ENCODE results near the gene MMP23B.

DNA sequence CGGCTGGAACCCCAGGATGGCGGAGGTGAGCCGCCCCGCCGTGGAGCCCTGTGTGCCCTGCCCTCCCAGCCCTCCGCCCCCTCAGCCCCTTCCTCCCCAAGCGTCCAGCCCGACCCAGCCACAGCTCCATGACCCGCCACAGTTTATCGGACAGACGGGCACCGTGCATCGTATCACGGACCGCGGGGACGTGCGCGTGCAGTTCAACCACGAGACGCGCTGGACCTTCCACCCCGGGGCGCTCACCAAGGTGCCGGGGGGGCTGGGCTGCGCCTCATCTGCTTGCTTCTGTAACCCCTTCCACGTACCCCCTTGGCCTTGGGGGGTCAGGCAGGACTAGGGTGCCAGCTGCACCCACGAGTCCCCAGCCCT, 6.6 kb upstream of the MMP23B start:
- TF ChIP-seq, protein P1, sequence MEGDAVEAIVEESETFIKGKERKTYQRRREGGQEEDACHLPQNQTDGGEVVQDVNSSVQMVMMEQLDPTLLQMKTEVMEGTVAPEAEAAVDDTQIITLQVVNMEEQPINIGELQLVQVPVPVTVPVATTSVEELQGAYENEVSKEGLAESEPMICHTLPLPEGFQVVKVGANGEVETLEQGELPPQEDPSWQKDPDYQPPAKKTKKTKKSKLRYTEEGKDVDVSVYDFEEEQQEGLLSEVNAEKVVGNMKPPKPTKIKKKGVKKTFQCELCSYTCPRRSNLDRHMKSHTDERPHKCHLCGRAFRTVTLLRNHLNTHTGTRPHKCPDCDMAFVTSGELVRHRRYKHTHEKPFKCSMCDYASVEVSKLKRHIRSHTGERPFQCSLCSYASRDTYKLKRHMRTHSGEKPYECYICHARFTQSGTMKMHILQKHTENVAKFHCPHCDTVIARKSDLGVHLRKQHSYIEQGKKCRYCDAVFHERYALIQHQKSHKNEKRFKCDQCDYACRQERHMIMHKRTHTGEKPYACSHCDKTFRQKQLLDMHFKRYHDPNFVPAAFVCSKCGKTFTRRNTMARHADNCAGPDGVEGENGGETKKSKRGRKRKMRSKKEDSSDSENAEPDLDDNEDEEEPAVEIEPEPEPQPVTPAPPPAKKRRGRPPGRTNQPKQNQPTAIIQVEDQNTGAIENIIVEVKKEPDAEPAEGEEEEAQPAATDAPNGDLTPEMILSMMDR (IDR thresholded peaks at IDR 0.05) = no peak
- no peak for TF ChIP-seq POLR2A (IDR thresholded peaks at IDR 0.05)

All from esophagus squamous epithelium (tissue), 4 donors.